T-helper 2 cell treated with Interferon-gamma antibody and Interleukin-4, amounts not matched to agents 100 ng/mL and 5 ng/mL, for 36 hours (primary cell): ENCODE data around the gene ITGA6. TPM values are rescaled to one million over a fixed set of nuclear protein-coding genes. Genes with fewer than 3 reads are reported as not detected.

Experiments
- intact Hi-C: fragments of 100-400 bp; cut with micrococcal nuclease; formaldehyde crosslinking; loops from one replicate; pipeline ENCODE4 v1.15.1; 2023
- total RNA-seq: library from RNA; stranded (reverse); gene quantifications from 2 replicates; pipeline ENCODE4 v1.2.3, GENCODE V29; 2022

The ITGA6 gene
- total RNA-seq, 1 donor from 2014 or later: 3.8 TPM

DNA sequence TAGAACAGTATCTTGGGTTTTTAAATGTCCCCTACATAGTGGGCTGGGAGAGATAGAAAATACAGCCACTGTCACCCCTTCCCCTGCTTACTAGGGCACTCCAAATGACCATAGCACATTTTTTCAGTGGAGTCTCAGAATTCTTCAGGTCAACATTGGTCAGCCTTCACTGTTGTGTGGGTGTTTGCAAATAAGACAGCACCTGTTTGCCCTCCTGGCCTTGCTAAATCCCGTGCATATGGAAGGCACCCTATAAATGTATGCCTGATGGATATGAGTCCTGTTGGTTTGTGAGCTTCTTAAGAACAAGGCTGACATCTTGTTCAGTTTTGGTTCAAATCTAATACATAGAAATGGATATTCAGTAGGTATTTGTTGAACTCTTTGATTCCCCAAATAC lies 12.5 kb downstream of the ITGA6 start:
- intact Hi-C loops: no loop called here

DNA sequence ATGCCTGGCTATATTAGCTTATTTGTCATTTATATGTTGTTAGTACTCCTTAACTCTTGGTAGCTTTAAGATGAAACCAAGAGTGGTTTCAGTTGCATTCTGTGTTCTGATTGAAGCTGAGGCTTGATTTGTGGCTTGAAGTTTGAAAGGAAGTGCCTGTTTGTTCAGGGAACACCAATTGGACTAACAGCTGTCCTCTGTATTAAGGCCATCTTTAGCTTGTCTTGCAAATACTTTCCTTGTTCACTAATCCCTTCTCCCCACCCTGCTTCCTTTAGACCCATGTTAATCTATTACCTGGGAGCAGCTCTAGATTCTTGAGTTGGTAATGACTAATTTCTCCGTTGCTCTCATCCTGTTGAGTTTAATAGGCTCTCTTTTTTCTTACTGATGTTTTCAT lies 13.4 kb downstream of the ITGA6 start:
- intact Hi-C loops: no loop called here

DNA sequence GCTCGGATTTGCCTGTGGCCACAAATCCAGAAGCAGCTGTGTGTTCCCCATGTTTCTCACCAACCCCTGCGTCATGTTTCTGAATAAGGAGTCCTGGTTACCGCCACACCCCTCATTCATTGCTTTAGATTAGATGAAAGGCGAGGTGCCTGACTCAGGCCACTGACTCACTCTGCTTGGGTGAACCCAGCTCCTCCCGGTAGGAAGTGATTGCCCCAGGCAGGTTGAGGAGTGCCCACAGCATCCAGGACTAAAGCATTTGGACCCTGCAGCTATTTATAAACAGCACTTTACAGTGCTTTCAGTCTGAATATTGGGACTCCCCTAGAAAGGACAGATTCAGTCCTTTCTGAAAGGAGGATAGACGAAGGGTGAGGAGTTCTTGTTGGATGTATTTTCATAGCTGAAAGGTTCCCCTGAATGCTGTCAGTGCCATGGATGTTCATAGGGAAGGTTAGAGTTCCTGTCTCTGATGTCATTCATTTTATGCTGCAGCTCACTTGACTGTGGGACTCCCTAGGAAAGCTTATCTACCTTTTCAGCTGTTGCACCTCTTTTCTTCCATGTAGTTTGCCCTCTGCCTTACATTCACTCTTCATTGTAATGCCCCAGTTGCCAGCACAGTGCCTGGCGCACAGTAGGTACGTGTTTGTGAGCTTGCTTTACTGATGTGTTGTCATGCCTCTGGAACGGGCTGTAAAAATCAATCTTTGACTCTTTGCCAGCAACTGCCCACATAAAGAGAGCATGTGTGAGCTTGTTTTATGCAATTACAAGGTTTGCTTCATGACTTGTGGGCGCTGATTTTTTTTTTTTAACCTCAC lies 14.9 kb downstream of the ITGA6 start:
- intact Hi-C loops: no loop called here

DNA sequence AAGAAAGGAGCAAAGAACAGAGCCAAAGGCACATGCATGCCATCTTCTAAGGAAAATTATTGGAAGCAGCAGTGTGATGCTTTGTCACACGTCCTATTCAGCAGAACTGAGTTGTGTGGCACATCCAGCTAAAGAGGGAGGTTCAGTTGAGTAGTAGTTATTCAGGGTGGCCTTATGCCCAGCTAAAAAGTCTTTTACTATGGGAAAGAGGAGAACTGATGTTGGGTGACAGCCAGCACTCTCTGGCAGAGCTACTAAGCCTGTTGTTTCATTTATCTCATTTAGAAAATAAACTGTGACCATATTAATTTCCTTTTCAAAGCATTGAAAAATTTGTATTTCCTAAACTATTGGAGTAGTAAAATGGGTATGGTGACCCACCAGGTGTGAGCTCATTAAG lies 18.5 kb downstream of the ITGA6 start:
- intact Hi-C loops: loop anchor here (1.0 to 2.0 kb wide), 2 partner anchors 8 to 17 kb away; no protein-coding TSS in a partner anchor

- intact Hi-C loops: loop anchor here (1.0 to 2.0 kb wide), 2 partner anchors 8 to 16 kb away; no protein-coding TSS in a partner anchor
These were observed 19.2 kb downstream of the ITGA6 start for GRCh38 chr2:172446474-172447063.

DNA sequence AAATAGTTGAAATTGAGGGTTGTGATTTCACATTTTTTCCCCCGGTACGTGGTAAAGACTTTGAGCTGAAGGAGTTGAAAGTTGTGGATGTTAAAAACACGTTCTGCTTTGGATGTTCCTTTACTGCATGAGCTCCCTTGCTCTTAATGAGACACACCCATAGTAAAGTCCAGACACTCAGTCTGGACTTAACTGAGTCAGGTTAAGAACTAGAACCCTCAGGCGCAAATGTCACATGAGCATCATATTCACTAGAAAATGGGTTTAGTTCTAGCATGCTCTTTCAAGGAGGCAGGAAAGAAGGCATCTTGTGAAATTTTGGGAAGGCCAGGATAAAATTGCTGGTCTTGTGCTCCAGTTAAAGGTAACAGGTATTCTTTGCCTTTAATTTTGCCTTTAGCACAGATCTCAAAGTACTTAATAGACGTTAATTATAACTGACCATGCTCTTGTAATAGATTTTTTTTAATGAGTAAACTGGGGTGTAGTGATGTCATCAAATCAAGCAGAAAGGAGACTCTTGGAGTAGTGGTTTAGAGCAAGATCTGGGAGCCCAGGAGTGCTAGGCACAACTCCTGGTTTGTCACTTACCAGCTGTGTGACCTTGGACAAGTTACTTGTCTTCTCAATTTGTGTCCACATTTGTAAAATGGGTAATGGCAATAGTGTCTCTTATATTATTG lies 20.6 kb downstream of the ITGA6 start:
- intact Hi-C loops: loop anchor here (2.0 kb wide), 1 partner anchor 15 kb away; no protein-coding TSS in a partner anchor

- intact Hi-C loops: no loop called here
These were observed 21.3 kb downstream of the ITGA6 start for GRCh38 chr2:172448544-172449267.

DNA sequence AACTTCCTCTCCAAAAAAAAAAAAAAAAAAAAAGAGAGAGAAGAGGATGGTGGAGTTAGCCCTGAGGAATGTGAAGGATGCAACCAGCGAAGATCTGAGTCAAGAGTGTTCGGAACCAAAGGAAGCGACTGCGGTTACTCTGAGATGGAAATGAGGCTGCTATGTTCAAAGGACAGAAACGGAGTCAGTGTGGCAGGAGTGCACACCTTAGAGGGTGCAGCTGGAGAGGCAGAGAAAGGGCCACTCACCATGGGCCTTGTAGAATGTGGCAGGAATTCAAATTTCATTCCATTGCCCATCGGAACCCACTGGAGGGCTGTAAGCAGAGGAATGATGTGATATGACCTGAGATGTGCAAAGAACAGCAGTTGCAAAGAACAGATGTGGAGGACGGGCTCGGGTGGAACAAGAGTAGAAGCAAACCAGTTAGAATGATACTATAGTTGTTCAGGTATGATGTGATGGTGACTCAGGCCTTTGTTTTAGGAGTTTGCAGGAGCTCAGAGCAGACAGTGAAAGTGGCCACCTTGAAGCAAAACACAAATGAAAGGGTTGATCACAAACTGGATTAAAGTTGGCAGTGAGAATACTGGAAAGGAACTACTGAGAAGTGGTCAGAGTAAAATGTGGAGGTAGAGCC lies 22.6 kb downstream of the ITGA6 start:
- intact Hi-C loops: no loop called here

- intact Hi-C loops: no loop called here
These were observed 24.5 kb downstream of the ITGA6 start for GRCh38 chr2:172451923-172452322.

DNA sequence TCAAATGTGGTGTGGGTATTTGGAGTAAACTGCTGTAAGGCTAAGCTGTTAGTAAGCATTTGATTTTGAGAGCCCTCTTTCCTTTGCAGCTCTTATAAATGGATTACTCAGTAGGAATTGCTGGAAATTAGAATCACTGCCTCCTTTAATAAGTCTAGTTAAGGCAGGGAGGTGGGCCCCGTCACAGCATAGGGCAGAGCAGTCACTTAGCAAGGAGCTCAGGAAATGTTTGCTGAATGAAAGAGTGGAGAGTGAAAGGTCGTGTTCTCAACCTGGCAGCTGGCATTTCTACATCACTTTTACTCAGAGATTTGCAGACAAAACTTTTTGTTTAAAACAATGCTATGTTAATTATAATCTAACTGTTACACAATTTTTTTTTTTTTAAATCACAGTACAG lies 25.5 kb downstream of the ITGA6 start:
- intact Hi-C loops: no loop called here

DNA sequence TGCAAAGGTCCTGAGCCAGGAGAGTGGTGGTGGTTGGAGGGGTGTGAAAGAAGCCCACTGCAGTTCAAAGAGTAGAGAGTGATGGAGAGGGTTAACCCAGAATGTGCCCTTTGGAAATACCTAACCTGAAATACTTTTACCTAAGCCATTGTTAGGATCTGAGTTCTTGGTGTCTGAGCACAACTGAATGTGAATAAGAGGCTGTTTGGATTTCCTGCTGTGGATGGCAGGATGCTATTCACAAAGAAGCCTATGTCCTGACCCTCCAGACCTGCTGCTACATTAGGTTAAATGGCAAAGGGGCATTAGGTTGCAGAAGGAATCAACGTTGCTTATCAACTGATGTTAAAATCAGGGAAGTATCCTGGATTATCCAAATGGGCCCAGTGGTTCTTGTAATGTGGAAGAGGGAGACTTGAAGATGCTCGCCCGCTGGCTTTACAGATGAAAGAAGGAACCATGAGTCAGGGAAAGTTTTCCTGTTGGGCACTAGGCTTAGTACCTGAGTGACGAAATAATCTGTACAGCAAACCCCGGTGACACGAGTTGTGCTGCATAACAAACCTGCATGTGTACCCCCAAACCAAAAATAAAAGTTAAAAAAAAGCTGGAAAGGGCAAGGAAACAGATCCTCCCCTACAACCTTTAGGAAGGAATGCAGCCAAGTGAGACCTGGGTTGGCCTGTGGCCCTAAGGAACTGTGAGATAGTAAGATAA lies 27.2 kb downstream of the ITGA6 start:
- intact Hi-C loops: no loop called here

DNA sequence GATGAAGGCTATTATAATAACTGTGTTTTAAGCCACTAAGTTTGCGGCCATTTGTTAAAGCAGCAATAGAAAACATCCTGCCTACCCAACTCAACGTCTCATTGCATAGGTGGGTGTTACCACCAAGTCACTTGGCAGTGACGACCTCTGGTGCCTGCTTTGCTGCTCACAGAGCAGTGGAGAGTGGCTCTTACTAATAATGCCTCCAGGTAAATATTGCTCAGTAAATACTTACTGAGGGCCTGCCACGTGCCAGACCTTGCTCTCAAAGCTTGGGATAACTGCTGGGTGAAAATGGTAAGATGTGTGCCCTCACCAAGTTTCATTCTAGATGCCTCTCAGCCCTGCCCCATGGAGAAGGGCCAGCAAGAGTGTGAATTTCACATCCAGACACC lies 27.7 kb downstream of the ITGA6 start:
- intact Hi-C loops: no loop called here

DNA sequence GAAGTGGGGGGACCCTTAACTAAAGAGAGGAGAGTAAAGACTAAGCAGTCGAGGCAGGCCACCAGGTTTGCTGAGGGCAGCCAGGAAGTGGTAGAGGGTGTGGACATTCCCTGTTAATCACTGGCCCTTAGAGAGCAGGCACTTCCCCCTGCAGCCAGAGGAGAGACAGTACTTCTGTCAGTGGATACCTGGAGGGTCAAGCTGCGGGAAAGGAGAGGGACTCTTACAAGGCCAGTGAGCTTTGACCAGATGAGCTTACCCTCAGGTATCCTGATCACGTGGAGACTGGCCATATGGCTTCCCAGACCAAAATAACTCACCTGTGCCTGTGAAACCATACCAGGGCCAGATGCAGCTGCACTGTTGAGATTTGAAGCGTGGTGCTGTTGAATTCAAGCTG lies 28.6 kb downstream of the ITGA6 start:
- intact Hi-C loops: no loop called here

- intact Hi-C loops: no loop called here
These were observed 30.1 kb downstream of the ITGA6 start for GRCh38 chr2:172457536-172457935.

GRCh38 chr2:172458561-172459124 lies 31.3 kb downstream of the ITGA6 start:
- intact Hi-C loops: no loop called here

- intact Hi-C loops: loop anchor here (5.0 to 10.0 kb wide), 4 partner anchors 333 to 773 kb away; partner anchors contain the start of genes DYNC1I2 and HAT1
These were observed 33.4 kb downstream of the ITGA6 start for GRCh38 chr2:172460780-172461201.

- intact Hi-C loops: loop anchor here (1.0 to 10.0 kb wide), 7 partner anchors 15 to 774 kb away; partner anchors contain the start of genes DYNC1I2, HAT1 and ITGA6
These were observed 34.4 kb downstream of the ITGA6 start for GRCh38 chr2:172461591-172462372.

GRCh38 chr2:172462373-172462848 lies 35.0 kb downstream of the ITGA6 start:
- intact Hi-C loops: loop anchor here (1.0 to 10.0 kb wide), 7 partner anchors 16 to 775 kb away; partner anchors contain the start of genes DYNC1I2, HAT1 and ITGA6
